Right lobe of liver (tissue), 6 donors: ENCODE measurements around the gene TRIM60. TPM values are rescaled to one million over a fixed set of nuclear protein-coding genes. Genes with fewer than 3 reads are reported as not detected.
"Not testable (repeated sequence)": the region's sequence is repeated elsewhere in the genome, so short reads cannot be mapped to it uniquely, and the experiment has no call there.

ENCODE experiments used
- ATAC-seq, 4 donors: fragments of 200-7000 bp; cut with Tn5 transposase; one replicate each; pipeline ENCODE4 v1.9.1; 2020; ENCODE audit warnings: mild to moderate bottlenecking in 4 of 4, moderate library complexity in 4 of 4
- DNase-seq, 3 donors: peaks; one replicate each; pipeline ENCODE4 v3.0.0-alpha.2; 2020
- H3K27ac ChIP-seq, 3 donors: fragments of 200-600 bp; one replicate each; pipeline ENCODE4 v1.8.0; 2022
- H3K27me3 ChIP-seq, 2 donors: fragments of 200-600 bp; one replicate each; pipeline ENCODE4 v1.8.0; 2022
- H3K36me3 ChIP-seq, 4 donors: fragments of 200-600 bp; sonication (generic) in 1 of 4; one replicate each; pipeline versions ENCODE4 v1.5.1 to v1.8.0; 2017 to 2022; ENCODE audit warnings: control low read depth in 1 of 4
- H3K4me1 ChIP-seq, 4 donors: fragments of 200-600 bp; sonication (generic) in 1 of 4; one replicate each; pipeline versions ENCODE4 v1.5.1 to v1.8.0; 2017 to 2022; ENCODE audit warnings: control low read depth in 1 of 4
- H3K4me3 ChIP-seq, 3 donors: fragments of 200-600 bp; one replicate each; pipeline ENCODE4 v1.8.0; 2022
- H3K9me3 ChIP-seq, 4 donors: fragments of 200-600 bp; sonication (generic) in 1 of 4; one replicate each; pipeline versions ENCODE4 v1.5.1 to v1.8.0; 2017 to 2022; ENCODE audit warnings: control low read depth in 1 of 4
- POLR2A ChIP-seq: fragments of 450-650 bp; IDR thresholded peaks from one replicate; pipeline ENCODE4 v1.6.1; 2017; ENCODE audit warnings: antibody characterized with exemption, mild to moderate bottlenecking
- whole genome bisulfite sequencing: methylation state at CpG from one replicate; pipeline ENCODE4 v1.1.6; 2018; ENCODE audit warnings: low coverage, low lambda C conversion rate; ENCODE audit not compliant: insufficient coverage; ENCODE audit errors: missing lambda C conversion rate; 5-methylcytosine and 5-hydroxymethylcytosine counted together
- intact Hi-C, 2 donors: fragments of 100-400 bp; cut with DNase I; formaldehyde crosslinking; loops; one replicate each; pipeline versions ENCODE4 v1.11.2 to v1.14.1; 2022
- long read RNA-seq: library from polyadenylated mRNA; unstranded; transcript quantifications from one replicate; pipeline ENCODE4 v2.0.0, GENCODE V29; 2019
- total RNA-seq, 6 experiments: library from RNA; depleted of rRNA in 2 of 6; stranded (reverse); fragments of >200 nt in 2 of 6; fragmentation: NEBNext Ultra II Directional in 3 of 6; extraction: Animal tissue kit (Norgen Biotek cat#: 25700) in 3 of 6; gene quantifications; one replicate each; pipeline versions ENCODE4 v1.1.0 to v1.2.4, GENCODE V29; 2016 to 2023
- TF ChIP-seq, protein P1 (sequence below), 4 donors: fragments of 200-600 bp in 3 of 4; fragments of 450-650 bp in 1 of 4; IDR thresholded peaks; one replicate each; pipeline versions ENCODE4 v1.5.1 to v1.8.0; 2016 to 2022; ENCODE audit warnings: antibody characterized with exemption in 4 of 4, mild to moderate bottlenecking in 2 of 4
- donor health status: DM: no; HTN: yes; CAD: no.
- donor health status: DM: no; HTN: no; CAD: no.
- donor health status: DM: no; HTN: no; CAD: no.
- donor health status: DM: no; HTN: yes; CAD: no.
- donor health status: DM: no; HTN: yes; CAD: no.

TRIM60 gene
- not detected for total RNA-seq
- long read RNA-seq: 0 reads

DNA sequence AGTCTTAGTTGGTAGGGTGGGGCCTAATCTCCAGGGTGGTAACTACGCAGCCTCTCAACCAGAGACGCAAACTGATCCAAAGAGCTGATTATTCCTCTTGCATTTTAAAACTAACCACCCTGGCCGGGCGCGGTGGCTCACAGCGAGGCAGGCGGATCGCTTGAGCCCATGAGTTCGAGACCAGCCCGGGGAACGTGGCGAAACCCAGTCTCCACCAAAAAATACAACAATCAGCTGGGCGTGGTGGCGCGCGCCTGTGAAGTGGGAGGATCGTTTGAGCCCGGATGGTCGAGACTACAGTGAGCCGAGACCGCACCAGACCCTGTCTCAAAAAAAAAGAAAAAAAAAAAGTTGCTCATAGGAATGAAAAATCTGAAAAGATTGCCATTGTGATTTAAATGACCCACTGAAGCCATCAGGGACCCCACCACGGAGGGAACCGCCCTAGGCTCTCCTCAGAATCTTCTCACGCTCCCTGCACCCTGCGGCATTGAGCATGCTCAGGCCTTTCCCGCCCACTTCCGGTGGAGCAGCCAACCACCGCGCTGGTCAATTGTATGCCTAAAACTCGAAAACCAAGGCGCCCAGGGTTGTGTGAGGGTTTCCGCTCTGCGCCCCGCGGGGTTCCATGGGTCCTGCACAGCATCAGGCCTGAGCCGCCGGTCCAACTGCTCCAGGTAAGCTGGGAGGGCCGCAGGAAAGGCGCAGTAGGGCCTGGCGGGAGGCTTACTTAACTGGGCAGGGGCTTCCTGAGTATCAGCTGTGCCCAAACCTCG lies at the start of gene TRIM60:
Gene TRIM60 (plus strand): TSS at position 564 of the 776 bp plus-strand sequence. CDS start 8,074 bp downstream, outside the sequence.
- intact Hi-C loops: no loop called here
- H3K9me3 ChIP-seq: no peaks in the 10 kb centered on the region
- H3K4me1 ChIP-seq: no peaks in the 10 kb centered on the region
- 86% methylated on average over 7 of the region's 41 CpGs for WGBS
- H3K4me3 ChIP-seq: no peak within 1 kb of the TSS
- ATAC-seq (no peak), DNase-seq (no peak)
- TF ChIP-seq, protein P1, sequence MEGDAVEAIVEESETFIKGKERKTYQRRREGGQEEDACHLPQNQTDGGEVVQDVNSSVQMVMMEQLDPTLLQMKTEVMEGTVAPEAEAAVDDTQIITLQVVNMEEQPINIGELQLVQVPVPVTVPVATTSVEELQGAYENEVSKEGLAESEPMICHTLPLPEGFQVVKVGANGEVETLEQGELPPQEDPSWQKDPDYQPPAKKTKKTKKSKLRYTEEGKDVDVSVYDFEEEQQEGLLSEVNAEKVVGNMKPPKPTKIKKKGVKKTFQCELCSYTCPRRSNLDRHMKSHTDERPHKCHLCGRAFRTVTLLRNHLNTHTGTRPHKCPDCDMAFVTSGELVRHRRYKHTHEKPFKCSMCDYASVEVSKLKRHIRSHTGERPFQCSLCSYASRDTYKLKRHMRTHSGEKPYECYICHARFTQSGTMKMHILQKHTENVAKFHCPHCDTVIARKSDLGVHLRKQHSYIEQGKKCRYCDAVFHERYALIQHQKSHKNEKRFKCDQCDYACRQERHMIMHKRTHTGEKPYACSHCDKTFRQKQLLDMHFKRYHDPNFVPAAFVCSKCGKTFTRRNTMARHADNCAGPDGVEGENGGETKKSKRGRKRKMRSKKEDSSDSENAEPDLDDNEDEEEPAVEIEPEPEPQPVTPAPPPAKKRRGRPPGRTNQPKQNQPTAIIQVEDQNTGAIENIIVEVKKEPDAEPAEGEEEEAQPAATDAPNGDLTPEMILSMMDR (IDR thresholded peaks at IDR 0.05): no peak
- TF ChIP-seq POLR2A: no peak
- H3K27me3 ChIP-seq: no peaks in the 10 kb centered on the region
- H3K36me3 ChIP-seq: no peaks in the 10 kb centered on the region
- no peak within 1 kb of the TSS for H3K27ac ChIP-seq

DNA sequence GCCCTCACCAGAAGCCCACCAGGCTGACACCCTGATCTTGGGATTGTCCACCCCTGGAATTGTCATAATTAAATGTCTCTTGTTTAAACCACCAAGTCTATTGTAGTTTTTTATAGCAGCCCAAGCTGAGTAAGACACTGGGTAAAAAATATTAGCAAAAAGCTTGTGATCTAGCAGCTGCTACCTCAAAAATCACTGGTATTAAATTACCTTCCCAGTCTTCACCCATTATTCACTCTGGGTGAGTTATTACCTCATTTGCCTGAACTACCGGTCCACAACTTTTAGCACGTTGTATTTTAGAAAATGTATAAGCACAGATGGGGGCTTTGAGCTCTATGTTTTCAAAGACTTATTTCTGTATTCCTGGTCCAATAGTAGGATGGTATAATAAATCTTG lies 42.3 kb upstream of the TRIM60 start:
- ATAC-seq (no peak), DNase-seq (no peak)
- H3K4me3 ChIP-seq: no peak overlapping the region
- H3K27ac ChIP-seq: no peak overlapping the region
- H3K36me3 ChIP-seq: no peaks in the 10 kb centered on the region
- H3K9me3 ChIP-seq: no peaks in the 10 kb centered on the region
- TF ChIP-seq, protein P1 (IDR thresholded peaks at IDR 0.05): no peak
- no peak for TF ChIP-seq POLR2A
- intact Hi-C loops: no loop called here
- WGBS: 83% methylated on average over 2 of the region's 2 CpGs
- no peaks in the 10 kb centered on the region for H3K27me3 ChIP-seq
- no peaks in the 10 kb centered on the region for H3K4me1 ChIP-seq

DNA sequence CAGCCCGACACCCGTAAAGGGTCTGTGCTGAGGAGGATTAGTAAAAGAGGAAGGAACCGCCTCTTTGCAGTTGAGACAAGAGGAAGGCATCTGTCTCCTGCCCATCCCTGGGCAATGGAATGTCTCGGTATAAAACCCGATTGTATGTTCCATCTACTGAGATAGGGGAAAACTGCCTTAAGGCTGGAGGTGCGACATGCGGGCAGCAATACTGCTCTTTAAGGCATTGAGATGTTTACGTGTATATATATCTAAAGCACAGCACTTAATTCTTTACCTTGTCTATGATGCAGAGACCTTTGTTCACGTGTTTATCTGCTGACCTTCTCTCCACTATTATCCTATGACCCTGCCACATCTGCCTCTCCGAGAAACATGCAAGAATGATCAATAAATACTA lies 41.0 kb upstream of the TRIM60 start:
- not testable (repeated sequence) for H3K4me1 ChIP-seq, H3K27ac ChIP-seq

DNA sequence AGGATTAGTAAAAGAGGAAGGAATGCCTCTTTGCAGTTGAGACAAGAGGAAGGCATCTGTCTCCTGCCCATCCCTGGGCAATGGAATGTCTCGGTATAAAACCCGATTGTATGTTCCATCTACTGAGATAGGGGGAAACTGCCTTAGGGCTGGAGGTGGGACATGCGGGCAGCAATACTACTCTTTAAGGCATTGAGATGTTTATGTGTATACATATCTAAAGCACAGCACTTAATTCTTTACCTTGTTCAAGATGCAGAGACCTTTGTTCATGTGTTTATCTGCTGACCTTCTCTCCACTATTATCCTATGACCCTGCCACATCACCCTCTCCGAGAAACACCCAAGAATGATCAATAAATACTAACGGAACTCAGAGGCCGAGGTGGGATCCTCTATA lies 35.7 kb upstream of the TRIM60 start:
- H3K27me3 ChIP-seq, H3K9me3 ChIP-seq, H3K36me3 ChIP-seq, H3K4me3 ChIP-seq, H3K4me1 ChIP-seq, H3K27ac ChIP-seq, ATAC-seq, intact Hi-C loops, DNase-seq: not testable (repeated sequence)
- 21% methylated on average over 3 of the region's 6 CpGs for WGBS

More for the DNA sequence above, 41.0 kb upstream of the TRIM60 start:
- intact Hi-C loops, H3K4me3 ChIP-seq, H3K27me3 ChIP-seq, H3K9me3 ChIP-seq, DNase-seq, ATAC-seq, H3K36me3 ChIP-seq: not testable (repeated sequence)
- WGBS: 59% methylated on average over 10 of the region's 10 CpGs

DNA sequence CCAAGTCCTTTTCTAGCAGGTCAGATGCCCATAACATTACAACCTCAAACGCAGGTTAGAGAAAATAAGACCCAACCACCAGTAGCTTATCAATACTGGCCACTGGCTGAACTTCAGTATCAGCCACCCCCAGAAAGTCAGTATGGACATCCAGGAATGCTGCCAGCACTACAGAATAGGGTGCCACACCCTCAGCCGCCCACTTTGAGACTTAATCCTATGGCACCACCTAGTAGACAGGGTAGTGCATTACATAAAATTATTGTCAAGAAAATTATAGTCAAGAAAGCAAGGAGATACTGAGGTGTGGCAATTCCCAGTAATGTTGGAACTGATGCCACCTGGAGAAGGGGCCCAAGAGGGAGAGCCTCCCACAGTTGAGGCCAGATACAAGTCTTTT lies 34.5 kb upstream of the TRIM60 start:
- DNase-seq (no peak), ATAC-seq (no peak)
- intact Hi-C loops: no loop called here
- Histone ChIP-seq H3K36me3 (no peaks in the 10 kb centered on the region), H3K27me3 (no peaks in the 10 kb centered on the region), H3K4me3 (no peak overlapping the region), H3K27ac (no peak overlapping the region), H3K9me3 (no peaks in the 10 kb centered on the region), H3K4me1 (no peaks in the 10 kb centered on the region)
- 65% methylated on average over 2 of the region's 2 CpGs for WGBS
- TF ChIP-seq POLR2A: no peak
- TF ChIP-seq, protein P1 (IDR thresholded peaks at IDR 0.05): no peak
